ENCODE data around the gene PTGES. TPM values are rescaled to one million over a fixed set of nuclear protein-coding genes. Genes with fewer than 3 reads are reported as not detected.
A peak's percentile ranks its signal among the peaks of the same experiment; 100 is the strongest.

Gene PTGES
- total RNA-seq, 2 experiments from 2014 or later: 0.20 to 0.21 TPM

- H3K27me3 Mint-ChIP-seq: peaks cover 31% of the 10 kb centered on the region
- no peak overlapping the region for H3K27ac Mint-ChIP-seq
Measured at GRCh38 chr9:129703667-129704355, 49.0 kb downstream of the PTGES start.

GRCh38 chr9:129702589-129703520 is 50.0 kb downstream of the PTGES start:
- DNase-seq: no peak
- no peaks in the 10 kb centered on the region for H3K36me3 Mint-ChIP-seq

More at GRCh38 chr9:129703667-129704355, 49.0 kb downstream of the PTGES start:
- H3K4me3 Mint-ChIP-seq: no peak overlapping the region
- H3K4me1 Mint-ChIP-seq: no peaks in the 10 kb centered on the region
- H3K9me3 Mint-ChIP-seq: no peaks in the 10 kb centered on the region
- no peaks in the 10 kb centered on the region for H3K36me3 Mint-ChIP-seq
- no peak for DNase-seq

GRCh38 chr9:129701549-129701948 is 51.3 kb downstream of the PTGES start:
- Mint-ChIP-seq H3K9me3 (no peaks in the 10 kb centered on the region), H3K4me3 (no peak overlapping the region), H3K27me3 (peaks cover 48% of the 10 kb centered on the region), H3K27ac (no peak overlapping the region), H3K4me1 (peaks cover 2% of the 10 kb centered on the region), H3K36me3 (no peaks in the 10 kb centered on the region)
- no peak for DNase-seq

More at GRCh38 chr9:129702589-129703520, 50.0 kb downstream of the PTGES start:
- Mint-ChIP-seq H3K27ac (no peak overlapping the region), H3K4me1 (no peaks in the 10 kb centered on the region), H3K4me3 (no peak overlapping the region), H3K9me3 (no peaks in the 10 kb centered on the region), H3K27me3 (peaks cover 39% of the 10 kb centered on the region)

GRCh38 chr9:129701054-129701453 is 51.8 kb downstream of the PTGES start:
- DNase-seq: no peak
- Mint-ChIP-seq H3K36me3 (no peaks in the 10 kb centered on the region), H3K27me3 (peaks cover 52% of the 10 kb centered on the region), H3K9me3 (no peaks in the 10 kb centered on the region), H3K4me3 (no peak overlapping the region), H3K27ac (no peak overlapping the region), H3K4me1 (peaks cover 2% of the 10 kb centered on the region)

- Mint-ChIP-seq H3K9me3 (no peaks in the 10 kb centered on the region), H3K27me3 (peaks cover 66% of the 10 kb centered on the region), H3K36me3 (no peaks in the 10 kb centered on the region), H3K4me1 (peaks cover 2% of the 10 kb centered on the region), H3K27ac (no peak overlapping the region), H3K4me3 (peak overlapping the region; percentile 7)
- DNase-seq: no peak
Measured at GRCh38 chr9:129698254-129698757, 54.5 kb downstream of the PTGES start.

- H3K36me3 Mint-ChIP-seq: no peaks in the 10 kb centered on the region
- DNase-seq: peak; percentile 41
- H3K27me3 Mint-ChIP-seq: peaks cover 64% of the 10 kb centered on the region
- H3K9me3 Mint-ChIP-seq: no peaks in the 10 kb centered on the region
- peaks cover 2% of the 10 kb centered on the region for H3K4me1 Mint-ChIP-seq
- peak overlapping the region; percentile 45 for H3K4me3 Mint-ChIP-seq
- peak overlapping the region; percentile 71 for H3K27ac Mint-ChIP-seq
Measured at GRCh38 chr9:129697656-129698253, 55.1 kb downstream of the PTGES start.

- H3K36me3 Mint-ChIP-seq: no peaks in the 10 kb centered on the region
- H3K27ac Mint-ChIP-seq: no peak overlapping the region
- peaks cover 2% of the 10 kb centered on the region for H3K4me1 Mint-ChIP-seq
- peak overlapping the region; percentile 72 for H3K4me3 Mint-ChIP-seq
- DNase-seq: peak; percentile 44
- H3K27me3 Mint-ChIP-seq: peaks cover 64% of the 10 kb centered on the region
- H3K9me3 Mint-ChIP-seq: peaks cover 4% of the 10 kb centered on the region
Measured at GRCh38 chr9:129696944-129697655, 55.7 kb downstream of the PTGES start.

- Mint-ChIP-seq H3K27ac (no peak overlapping the region), H3K4me1 (peaks cover 2% of the 10 kb centered on the region), H3K27me3 (peaks cover 57% of the 10 kb centered on the region), H3K36me3 (no peaks in the 10 kb centered on the region), H3K9me3 (peaks cover 4% of the 10 kb centered on the region), H3K4me3 (no peak overlapping the region)
- DNase-seq: no peak
Measured at GRCh38 chr9:129695870-129696269, 57.0 kb downstream of the PTGES start.

- no peak for DNase-seq
- peaks cover 4% of the 10 kb centered on the region for H3K9me3 Mint-ChIP-seq
- H3K27me3 Mint-ChIP-seq: peaks cover 44% of the 10 kb centered on the region
- H3K4me3 Mint-ChIP-seq: no peak overlapping the region
- H3K36me3 Mint-ChIP-seq: no peaks in the 10 kb centered on the region
- H3K4me1 Mint-ChIP-seq: peaks cover 2% of the 10 kb centered on the region
- H3K27ac Mint-ChIP-seq: no peak overlapping the region
Measured at GRCh38 chr9:129694243-129694646, 58.6 kb downstream of the PTGES start.

- peaks cover 39% of the 10 kb centered on the region for H3K27me3 Mint-ChIP-seq
- H3K4me3 Mint-ChIP-seq: no peak overlapping the region
- peaks cover 2% of the 10 kb centered on the region for H3K4me1 Mint-ChIP-seq
- peaks cover 4% of the 10 kb centered on the region for H3K9me3 Mint-ChIP-seq
- DNase-seq: no peak
- H3K27ac Mint-ChIP-seq: no peak overlapping the region
- H3K36me3 Mint-ChIP-seq: no peaks in the 10 kb centered on the region
Measured at GRCh38 chr9:129693741-129694140, 59.1 kb downstream of the PTGES start.

GRCh38 chr9:129692534-129692933 is 60.3 kb downstream of the PTGES start:
- H3K36me3 Mint-ChIP-seq: no peaks in the 10 kb centered on the region
- H3K4me3 Mint-ChIP-seq: no peak overlapping the region
- peaks cover 4% of the 10 kb centered on the region for H3K9me3 Mint-ChIP-seq
- DNase-seq: no peak
- H3K27me3 Mint-ChIP-seq: peaks cover 29% of the 10 kb centered on the region
- no peaks in the 10 kb centered on the region for H3K4me1 Mint-ChIP-seq
- H3K27ac Mint-ChIP-seq: no peak overlapping the region

Other genes starting within 250 kb of the PTGES start
- not detected for gene C9orf50, start 131.9 kb downstream of the PTGES start, total RNA-seq
- 10 to 100 TPM; 78.8 to 79.4 TPM for gene NTMT1, start 126.9 kb downstream of the PTGES start, total RNA-seq
- gene ASB6, start 110.9 kb downstream of the PTGES start, total RNA-seq: 10 to 100 TPM; 24.9 to 25.1 TPM
- gene PRRX2, start 87.4 kb downstream of the PTGES start, total RNA-seq: under 1 TPM; 0.66 to 0.76 TPM
- 10 to 100 TPM; 18.7 to 19.8 TPM for gene TOR1B, start 50.1 kb upstream of the PTGES start, total RNA-seq
- 10 to 100 TPM; 42.6 to 42.8 TPM for gene TOR1A, start 71.1 kb upstream of the PTGES start, total RNA-seq
- gene C9orf78, start 82.2 kb upstream of the PTGES start, total RNA-seq: 10 to 100 TPM; 66.3 to 68.2 TPM
- gene USP20, start 82.4 kb upstream of the PTGES start, total RNA-seq: 10 to 100 TPM; 51.1 to 55.4 TPM